H9 (cell line): ENCODE data around the gene ONECUT1. TPM values are rescaled to one million over a fixed set of nuclear protein-coding genes. Genes with fewer than 3 reads are reported as not detected.

Source experiments
- DNase-seq: peaks from one replicate; pipeline ENCODE4 v3.0.0-alpha.2; 2017
- H2AFZ ChIP-seq: one replicate; pipeline ENCODE4 v1.6.1; 2013; ENCODE audit warnings: mild to moderate bottlenecking, low read length, control low read depth, moderate library complexity
- H2AK5ac ChIP-seq: 2 replicates; pipeline ENCODE4 v1.6.1; 2013; ENCODE audit warnings: low read length, control low read depth, mixed read lengths; ENCODE audit not compliant: insufficient read length
- H2BK120ac ChIP-seq: one replicate; pipeline ENCODE4 v1.6.1; 2013; ENCODE audit warnings: low read depth, mild to moderate bottlenecking, low read length, control low read depth, inconsistent platforms; ENCODE audit not compliant: poor library complexity, severe bottlenecking
- H2BK12ac ChIP-seq: 2 replicates; pipeline ENCODE4 v1.6.1; 2013; ENCODE audit warnings: low read length, control low read depth, mixed read lengths, low read depth; ENCODE audit not compliant: insufficient read length
- H2BK15ac ChIP-seq: 2 replicates; pipeline ENCODE4 v1.6.1; 2013; ENCODE audit warnings: low read depth, low read length, control low read depth
- H2BK20ac ChIP-seq: one replicate; pipeline ENCODE4 v1.6.1; 2013; ENCODE audit warnings: low read depth, mild to moderate bottlenecking, low read length, control low read depth, inconsistent platforms; ENCODE audit not compliant: poor library complexity, severe bottlenecking
- H2BK5ac ChIP-seq: 2 replicates; pipeline ENCODE4 v1.6.1; 2013; ENCODE audit warnings: low read length, control low read depth, mixed read lengths; ENCODE audit not compliant: insufficient read length
- H3K14ac ChIP-seq: 2 replicates; pipeline ENCODE4 v1.6.1; 2013; ENCODE audit warnings: low read length, control low read depth; ENCODE audit not compliant: insufficient read depth
- H3K18ac ChIP-seq: 2 replicates; pipeline ENCODE4 v1.6.1; 2013; ENCODE audit warnings: low read depth, mild to moderate bottlenecking, mixed read lengths, low read length, control low read depth; ENCODE audit not compliant: insufficient read length
- H3K23ac ChIP-seq: 2 replicates; pipeline ENCODE4 v1.6.1; 2013; ENCODE audit warnings: low read length, control low read depth, mixed read lengths, low read depth; ENCODE audit not compliant: insufficient read length
- H3K23me2 ChIP-seq: 2 replicates; pipeline ENCODE4 v1.6.1; 2013; ENCODE audit warnings: low read depth, mild to moderate bottlenecking, mixed read lengths, low read length, control low read depth; ENCODE audit not compliant: insufficient read length, poor library complexity, severe bottlenecking
- H3K27ac ChIP-seq: 2 replicates; pipeline ENCODE4 v1.5.1; 2013; ENCODE audit warnings: low read length, control low read depth, mixed read lengths, low read depth; ENCODE audit not compliant: insufficient read length
- H3K27me3 ChIP-seq: 2 replicates; pipeline ENCODE4 v1.6.1; 2013; ENCODE audit warnings: low read length, control low read depth, inconsistent platforms; ENCODE audit not compliant: insufficient read depth
- H3K4ac ChIP-seq: 2 replicates; pipeline ENCODE4 v1.6.1; 2013; ENCODE audit warnings: low read depth, mild to moderate bottlenecking, control low read depth, inconsistent platforms, low read length, moderate library complexity
- H3K4me1 ChIP-seq: 2 replicates; pipeline ENCODE4 v1.6.1; 2013; ENCODE audit warnings: low read length, control low read depth, inconsistent platforms; ENCODE audit not compliant: insufficient read depth
- H3K4me2 ChIP-seq: 2 replicates; pipeline ENCODE4 v1.6.1; 2013; ENCODE audit warnings: low read length, control low read depth, mixed read lengths; ENCODE audit not compliant: insufficient read length, insufficient read depth
- H3K56ac ChIP-seq: 2 replicates; pipeline ENCODE4 v1.6.1; 2013; ENCODE audit warnings: low read depth, mild to moderate bottlenecking, mixed read lengths, low read length, control low read depth; ENCODE audit not compliant: insufficient read length
- H3K79me1 ChIP-seq: 2 replicates; pipeline ENCODE4 v1.6.1; 2013; ENCODE audit warnings: low read depth, mild to moderate bottlenecking, moderate library complexity, low read length, control low read depth, inconsistent platforms; ENCODE audit not compliant: insufficient read depth, poor library complexity, severe bottlenecking
- H3K79me2 ChIP-seq: 2 replicates; pipeline ENCODE4 v1.6.1; 2013; ENCODE audit warnings: low read length, control low read depth, inconsistent platforms; ENCODE audit not compliant: insufficient read depth
- H3K9ac ChIP-seq: 2 replicates; pipeline ENCODE4 v1.6.1; 2013; ENCODE audit warnings: low read length, control low read depth, mixed read lengths; ENCODE audit not compliant: insufficient read length; ENCODE audit errors: extremely low read depth
- H3K9me3 ChIP-seq: one replicate; pipeline ENCODE4 v1.6.1; 2013; ENCODE audit warnings: low read depth, low read length, inconsistent platforms; ENCODE audit not compliant: control insufficient read depth
- H3T11ph ChIP-seq: one replicate; pipeline ENCODE4 v1.6.1; 2013; ENCODE audit warnings: mild to moderate bottlenecking, low read length, control low read depth, inconsistent platforms
- H4K20me1 ChIP-seq: one replicate; pipeline ENCODE4 v1.6.1; 2013; ENCODE audit not compliant: control insufficient read depth, insufficient read length, insufficient read depth
- H4K5ac ChIP-seq: 2 replicates; pipeline ENCODE4 v1.6.1; 2013; ENCODE audit warnings: low read depth, mild to moderate bottlenecking, mixed read lengths, low read length, control low read depth; ENCODE audit not compliant: insufficient read length
- H4K8ac ChIP-seq: replicated peaks from 2 replicates; pipeline ENCODE4 v1.6.1; 2013; ENCODE audit warnings: low read length, control low read depth, mixed read lengths, low read depth; ENCODE audit not compliant: insufficient read length
- H4K91ac ChIP-seq: 2 replicates; pipeline ENCODE4 v1.6.1; 2013; ENCODE audit warnings: low read depth, mild to moderate bottlenecking, moderate library complexity, mixed read lengths, low read length, control low read depth; ENCODE audit not compliant: insufficient read length
- H3K27ac Mint-ChIP-seq, 3 experiments: 2 replicates in 2 of 3; 3 replicates in 1 of 3; pipeline ENCODE4 v1.8.0; 2020 to 2021; ENCODE audit warnings: mixed read lengths in 3 of 3, mild to moderate bottlenecking in 1 of 3, moderate library complexity in 1 of 3
- H3K27me3 Mint-ChIP-seq: 2 replicates; pipeline ENCODE4 v1.8.0; 2021; ENCODE audit warnings: low read depth, mild to moderate bottlenecking, moderate library complexity, mixed read lengths
- H3K36me3 Mint-ChIP-seq, 3 experiments: 2 replicates in 2 of 3; 3 replicates in 1 of 3; pipeline ENCODE4 v1.8.0; 2020 to 2021; ENCODE audit warnings: low read depth in 3 of 3, mixed read lengths in 3 of 3; ENCODE audit not compliant: insufficient read depth in 1 of 3
- H3K4me1 Mint-ChIP-seq, 2 experiments: 2 replicates each; pipeline ENCODE4 v1.8.0; 2020; ENCODE audit warnings: mixed read lengths in 2 of 2
- H3K4me3 Mint-ChIP-seq, 2 experiments: 2 replicates in 1 of 2; 3 replicates in 1 of 2; pipeline ENCODE4 v1.8.0; 2020 to 2021; ENCODE audit warnings: mild to moderate bottlenecking in 2 of 2, mixed read lengths in 2 of 2, moderate library complexity in 1 of 2
- H3K9me3 Mint-ChIP-seq, 2 experiments: 2 replicates in 1 of 2; 3 replicates in 1 of 2; pipeline ENCODE4 v1.8.0; 2020; ENCODE audit warnings: mild to moderate bottlenecking in 2 of 2, mixed read lengths in 2 of 2, moderate library complexity in 1 of 2
- WGBS: extraction: QIAGEN DNeasy Blood & Tissue Kit; methylation state at CpG from one replicate; pipeline ENCODE4 v1.1.7; 2013; ENCODE audit warnings: missing lambda C conversion rate, low lambda C conversion rate, mixed read lengths; ENCODE audit not compliant: insufficient read length; ENCODE audit errors: extremely low coverage; 5-methylcytosine and 5-hydroxymethylcytosine counted together
- total RNA-seq: library from RNA; stranded (reverse); gene quantifications from 2 replicates; pipeline ENCODE4 v1.2.1, GENCODE V29; 2021
- TF ChIP-seq, protein P1 (sequence below): fragments of 200-600 bp; sonication (generic); conservative IDR thresholded peaks from 3 replicates; pipeline ENCODE4 v1.8.0; 2021; ENCODE audit warnings: antibody characterized with exemption, mild to moderate bottlenecking

The ONECUT1 gene
- total RNA-seq, 1 experiment from 2014 or later, result 14.1 TPM

DNA sequence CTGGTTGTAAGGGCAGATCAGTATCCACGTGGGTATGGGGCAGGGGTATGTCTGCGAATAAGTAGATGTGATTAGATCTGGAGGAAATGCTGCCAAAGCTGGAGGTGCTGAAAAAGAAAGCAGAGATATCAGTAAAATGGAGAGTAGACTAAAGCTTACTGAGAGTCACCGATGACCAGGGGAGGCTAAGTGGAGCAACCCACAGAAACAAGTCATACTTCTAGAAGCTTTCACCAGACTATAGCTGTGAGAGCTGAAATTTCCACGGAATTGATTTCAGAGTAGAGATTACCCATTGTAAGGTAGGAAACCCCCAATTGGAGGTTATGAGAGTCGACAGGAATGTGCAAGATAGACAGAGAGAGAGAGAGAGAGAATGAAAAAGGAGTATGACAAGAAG, 27.5 kb downstream of the ONECUT1 start:
- no peaks in the 10 kb centered on the region for H4K20me1 ChIP-seq
- DNase-seq, result no peak
- H2BK15ac ChIP-seq, result no peak overlapping the region
- H3K4ac ChIP-seq, result no peak overlapping the region
- no CpG with 5 or more reads among the region's 5 CpGs for WGBS
- H3K27ac ChIP-seq, result no peak overlapping the region
- no peak overlapping the region for H3T11ph ChIP-seq
- no peak overlapping the region for H4K5ac ChIP-seq
- no peak overlapping the region for H3K23ac ChIP-seq
- no peaks in the 10 kb centered on the region for H3K27me3 ChIP-seq
- H2AFZ ChIP-seq, result no peak overlapping the region
- TF ChIP-seq, protein P1, sequence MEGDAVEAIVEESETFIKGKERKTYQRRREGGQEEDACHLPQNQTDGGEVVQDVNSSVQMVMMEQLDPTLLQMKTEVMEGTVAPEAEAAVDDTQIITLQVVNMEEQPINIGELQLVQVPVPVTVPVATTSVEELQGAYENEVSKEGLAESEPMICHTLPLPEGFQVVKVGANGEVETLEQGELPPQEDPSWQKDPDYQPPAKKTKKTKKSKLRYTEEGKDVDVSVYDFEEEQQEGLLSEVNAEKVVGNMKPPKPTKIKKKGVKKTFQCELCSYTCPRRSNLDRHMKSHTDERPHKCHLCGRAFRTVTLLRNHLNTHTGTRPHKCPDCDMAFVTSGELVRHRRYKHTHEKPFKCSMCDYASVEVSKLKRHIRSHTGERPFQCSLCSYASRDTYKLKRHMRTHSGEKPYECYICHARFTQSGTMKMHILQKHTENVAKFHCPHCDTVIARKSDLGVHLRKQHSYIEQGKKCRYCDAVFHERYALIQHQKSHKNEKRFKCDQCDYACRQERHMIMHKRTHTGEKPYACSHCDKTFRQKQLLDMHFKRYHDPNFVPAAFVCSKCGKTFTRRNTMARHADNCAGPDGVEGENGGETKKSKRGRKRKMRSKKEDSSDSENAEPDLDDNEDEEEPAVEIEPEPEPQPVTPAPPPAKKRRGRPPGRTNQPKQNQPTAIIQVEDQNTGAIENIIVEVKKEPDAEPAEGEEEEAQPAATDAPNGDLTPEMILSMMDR, result no peak
- Mint-ChIP-seq H3K9me3 (no peaks in the 10 kb centered on the region), H3K4me3 (no peak overlapping the region), H3K4me1 (peaks cover 0 to 10% of the 10 kb centered on the region in 2 experiments; a peak in 2 of 4 replicates), H3K36me3 (peaks cover 2 to 11% (median 4%) of the 10 kb centered on the region in 3 experiments; a peak in 5 of 7 replicates), H3K27me3 (no peaks in the 10 kb centered on the region), H3K27ac (no peak overlapping the region; a peak in 1 of 7 replicates)
- no peak overlapping the region for H3K56ac ChIP-seq
- peaks cover 2% of the 10 kb centered on the region; the same call in 1 of the 2 replicates for H3K79me2 ChIP-seq
- no peak overlapping the region for H2AK5ac ChIP-seq
- no peaks in the 10 kb centered on the region for H3K4me1 ChIP-seq
- no peaks in the 10 kb centered on the region for H3K23me2 ChIP-seq
- H3K9ac ChIP-seq, result no peak overlapping the region
- H3K4me2 ChIP-seq, result no peak overlapping the region
- no peaks in the 10 kb centered on the region for H3K9me3 ChIP-seq
- no peak overlapping the region for H2BK20ac ChIP-seq
- H3K79me1 ChIP-seq, result no peaks in the 10 kb centered on the region
- H4K91ac ChIP-seq, result no peak overlapping the region
- no peak overlapping the region for H3K18ac ChIP-seq
- H2BK12ac ChIP-seq, result no peak overlapping the region
- H2BK5ac ChIP-seq, result no peak overlapping the region
- no peak overlapping the region for H2BK120ac ChIP-seq
- H3K14ac ChIP-seq, result no peak overlapping the region
- H4K8ac ChIP-seq, result no peak overlapping the region
